ENCODE measurements around the gene SGPP2. TPM values are rescaled to one million over a fixed set of nuclear protein-coding genes. Genes with fewer than 3 reads are reported as not detected.

Gene SGPP2, protein sequence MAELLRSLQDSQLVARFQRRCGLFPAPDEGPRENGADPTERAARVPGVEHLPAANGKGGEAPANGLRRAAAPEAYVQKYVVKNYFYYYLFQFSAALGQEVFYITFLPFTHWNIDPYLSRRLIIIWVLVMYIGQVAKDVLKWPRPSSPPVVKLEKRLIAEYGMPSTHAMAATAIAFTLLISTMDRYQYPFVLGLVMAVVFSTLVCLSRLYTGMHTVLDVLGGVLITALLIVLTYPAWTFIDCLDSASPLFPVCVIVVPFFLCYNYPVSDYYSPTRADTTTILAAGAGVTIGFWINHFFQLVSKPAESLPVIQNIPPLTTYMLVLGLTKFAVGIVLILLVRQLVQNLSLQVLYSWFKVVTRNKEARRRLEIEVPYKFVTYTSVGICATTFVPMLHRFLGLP
- total RNA-seq: 10 to 100 TPM; 33.6 to 66.0 (median 49.4) TPM

DNA sequence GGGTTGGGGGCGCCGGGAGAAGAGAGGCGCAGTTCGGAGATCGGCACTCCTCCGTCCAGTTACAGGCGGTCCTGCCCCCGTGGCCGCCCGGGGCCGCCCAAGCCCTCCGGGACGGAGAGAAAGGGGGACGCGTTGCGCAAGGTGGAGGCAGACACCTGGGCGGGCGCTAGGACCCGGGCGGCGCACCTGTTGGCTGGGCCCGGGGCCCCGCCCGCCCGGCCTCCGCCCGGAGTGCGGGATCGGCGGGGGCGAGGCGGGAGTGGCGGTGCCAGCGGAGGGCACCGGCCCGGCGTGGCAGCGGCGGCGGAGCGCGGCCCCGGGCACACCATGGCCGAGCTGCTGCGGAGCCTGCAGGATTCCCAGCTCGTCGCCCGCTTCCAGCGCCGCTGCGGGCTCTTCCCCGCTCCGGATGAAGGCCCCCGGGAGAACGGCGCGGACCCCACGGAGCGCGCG, at the start of gene SGPP2:
Gene SGPP2 (plus strand): TSS at position 268 of the 453 bp plus-strand sequence. CDS start 60 bp downstream, at position 328.
- WGBS, 2 donors: 0% methylated on average over 12 of the region's 61 CpGs; no CpG with 5 or more reads in 1 of the 2 donors
- H3K9me3 ChIP-seq: no peaks in the 10 kb centered on the region
- peaks cover 0 to 47% (median 2%) of the 10 kb centered on the region in 4 donors for H3K27me3 ChIP-seq
- peaks cover 7 to 62% (median 18%) of the 10 kb centered on the region in 3 donors for H3K4me1 ChIP-seq
- intact Hi-C loops (cut with DNase I): loop anchor here (5.0 kb wide), 1 partner anchor 102 kb away; a partner anchor contains a TSS
- no peaks in the 10 kb centered on the region for H3K36me3 ChIP-seq
- no peak for DNase-seq
- peak within 1 kb of the TSS; percentile 62 to 97 (median 76) for H3K4me3 ChIP-seq
- H3K27ac ChIP-seq: peak within 1 kb of the TSS; percentile 80 to 95 (median 88)
- TF ChIP-seq POLR2A (IDR thresholded peaks at IDR 0.05): peak in 1 of 4 donors; percentile 68
- TF ChIP-seq, protein P1, sequence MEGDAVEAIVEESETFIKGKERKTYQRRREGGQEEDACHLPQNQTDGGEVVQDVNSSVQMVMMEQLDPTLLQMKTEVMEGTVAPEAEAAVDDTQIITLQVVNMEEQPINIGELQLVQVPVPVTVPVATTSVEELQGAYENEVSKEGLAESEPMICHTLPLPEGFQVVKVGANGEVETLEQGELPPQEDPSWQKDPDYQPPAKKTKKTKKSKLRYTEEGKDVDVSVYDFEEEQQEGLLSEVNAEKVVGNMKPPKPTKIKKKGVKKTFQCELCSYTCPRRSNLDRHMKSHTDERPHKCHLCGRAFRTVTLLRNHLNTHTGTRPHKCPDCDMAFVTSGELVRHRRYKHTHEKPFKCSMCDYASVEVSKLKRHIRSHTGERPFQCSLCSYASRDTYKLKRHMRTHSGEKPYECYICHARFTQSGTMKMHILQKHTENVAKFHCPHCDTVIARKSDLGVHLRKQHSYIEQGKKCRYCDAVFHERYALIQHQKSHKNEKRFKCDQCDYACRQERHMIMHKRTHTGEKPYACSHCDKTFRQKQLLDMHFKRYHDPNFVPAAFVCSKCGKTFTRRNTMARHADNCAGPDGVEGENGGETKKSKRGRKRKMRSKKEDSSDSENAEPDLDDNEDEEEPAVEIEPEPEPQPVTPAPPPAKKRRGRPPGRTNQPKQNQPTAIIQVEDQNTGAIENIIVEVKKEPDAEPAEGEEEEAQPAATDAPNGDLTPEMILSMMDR (IDR thresholded peaks at IDR 0.05): no peak

DNA sequence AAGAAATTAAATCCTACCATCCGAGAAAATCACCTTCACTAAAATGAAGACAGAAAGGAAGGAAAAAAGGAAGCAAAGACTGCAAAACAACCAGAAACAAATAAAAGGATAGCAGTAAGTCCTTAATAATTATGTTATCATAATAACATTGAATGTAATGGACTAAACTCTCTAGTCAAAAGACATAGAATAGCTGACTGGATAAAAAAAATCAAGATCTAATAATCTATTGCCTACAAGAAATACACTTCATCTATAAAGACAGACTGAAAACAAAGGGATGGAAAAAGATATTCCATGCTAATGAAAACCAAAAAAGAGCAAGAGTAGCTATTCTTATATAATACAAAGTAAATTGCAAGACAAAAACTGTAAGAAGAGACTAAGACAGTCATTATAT, 48.5 kb upstream of the SGPP2 start:
- Histone ChIP-seq H3K36me3 (no peaks in the 10 kb centered on the region), H3K27ac (no peak overlapping the region), H3K9me3 (no peaks in the 10 kb centered on the region), H3K4me3 (no peak overlapping the region), H3K4me1 (no peaks in the 10 kb centered on the region), H3K27me3 (no peaks in the 10 kb centered on the region)
- TF ChIP-seq POLR2A (IDR thresholded peaks at IDR 0.05): no peak
- TF ChIP-seq, protein P1 (IDR thresholded peaks at IDR 0.05): no peak
- intact Hi-C loops (cut with DNase I): no loop called here
- WGBS, 2 donors: 78 to 100% methylated on average over 1 of the region's 1 CpG
- no peak for DNase-seq

GRCh38 chr2:222380456-222380855, 43.9 kb upstream of the SGPP2 start:
- no peaks in the 10 kb centered on the region for H3K9me3 ChIP-seq
- no peaks in the 10 kb centered on the region for H3K27me3 ChIP-seq
- intact Hi-C loops (cut with DNase I): no loop called here
- no peaks in the 10 kb centered on the region for H3K4me1 ChIP-seq
- WGBS, 2 donors: 63 to 73% methylated on average over 2 of the region's 2 CpGs
- H3K36me3 ChIP-seq: no peaks in the 10 kb centered on the region
- TF ChIP-seq, protein P1 (IDR thresholded peaks at IDR 0.05): no peak
- no peak for TF ChIP-seq POLR2A (IDR thresholded peaks at IDR 0.05)
- H3K27ac ChIP-seq: no peak overlapping the region
- H3K4me3 ChIP-seq: no peak overlapping the region
- no peak for DNase-seq

- no peak overlapping the region for H3K27ac ChIP-seq
- H3K9me3 ChIP-seq: no peaks in the 10 kb centered on the region
- 65 to 84% methylated on average over 3 of the region's 3 CpGs for whole genome bisulfite sequencing, 2 donors
- H3K27me3 ChIP-seq: no peaks in the 10 kb centered on the region
- no peak for DNase-seq
- TF ChIP-seq, protein P1 (IDR thresholded peaks at IDR 0.05): no peak
- no peak for TF ChIP-seq POLR2A (IDR thresholded peaks at IDR 0.05)
- intact Hi-C loops (cut with DNase I): no loop called here
- no peak overlapping the region for H3K4me3 ChIP-seq
- H3K36me3 ChIP-seq: no peaks in the 10 kb centered on the region
- no peaks in the 10 kb centered on the region for H3K4me1 ChIP-seq
Observed at GRCh38 chr2:222381566-222381965, 42.8 kb upstream of the SGPP2 start.

DNA sequence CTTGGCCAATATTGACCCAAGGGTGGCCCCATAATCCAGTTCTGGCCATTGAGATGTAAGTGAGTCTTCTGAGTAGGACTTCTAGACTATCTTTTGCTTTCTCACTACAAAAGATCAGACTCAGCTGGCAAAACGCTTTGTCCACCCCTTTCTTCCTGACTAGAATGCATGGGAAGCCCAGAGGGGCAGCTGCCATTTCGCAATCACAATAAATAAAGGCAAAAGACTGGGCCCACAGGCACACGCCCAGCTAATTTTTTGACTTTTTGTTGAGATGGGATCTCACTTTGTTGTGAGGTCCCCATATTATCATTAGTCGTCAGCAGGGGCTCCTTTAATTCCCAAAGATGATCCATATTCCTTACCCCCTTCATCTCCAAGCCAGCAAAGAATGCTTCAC, 41.1 kb upstream of the SGPP2 start:
- H3K4me3 ChIP-seq: no peak overlapping the region
- WGBS, 2 donors: 81 to 88% methylated on average over 4 of the region's 4 CpGs
- no peak for DNase-seq
- H3K4me1 ChIP-seq: no peaks in the 10 kb centered on the region
- H3K36me3 ChIP-seq: no peaks in the 10 kb centered on the region
- H3K27ac ChIP-seq: no peak overlapping the region
- no peaks in the 10 kb centered on the region for H3K27me3 ChIP-seq
- intact Hi-C loops (cut with DNase I): no loop called here
- H3K9me3 ChIP-seq: no peaks in the 10 kb centered on the region
- TF ChIP-seq POLR2A (IDR thresholded peaks at IDR 0.05): no peak
- TF ChIP-seq, protein P1 (IDR thresholded peaks at IDR 0.05): no peak
